GM19328 (cell line): ENCODE results near the gene PDZRN4.
"Not testable (repeated sequence)": the region's sequence is repeated elsewhere in the genome, so short reads cannot be mapped to it uniquely, and the experiment has no call there.

Experiments used
- ATAC-seq: cut with Tn5 transposase; IDR thresholded peaks from one replicate; pipeline ENCODE4 v1.9.1; 2021; ENCODE audit warnings: mild to moderate bottlenecking, moderate library complexity; ENCODE audit not compliant: unreplicated experiment

Gene PDZRN4

GRCh38 chr12:41213107-41213506 is 25.0 kb downstream of the PDZRN4 start:
- no peak for ATAC-seq

GRCh38 chr12:41213648-41214047 is 25.5 kb downstream of the PDZRN4 start:
- ATAC-seq = no peak

- ATAC-seq = no peak
Measured at GRCh38 chr12:41217727-41218126, 29.6 kb downstream of the PDZRN4 start.

- no peak for ATAC-seq
Measured at GRCh38 chr12:41220931-41221330, 32.8 kb downstream of the PDZRN4 start.

GRCh38 chr12:41221491-41221890 is 33.4 kb downstream of the PDZRN4 start:
- no peak for ATAC-seq

- no peak for ATAC-seq
Measured at GRCh38 chr12:41223600-41223999, 35.5 kb downstream of the PDZRN4 start.

GRCh38 chr12:41224066-41224465 is 35.9 kb downstream of the PDZRN4 start:
- no peak for ATAC-seq

- no peak for ATAC-seq
Measured at GRCh38 chr12:41225179-41225578, 37.1 kb downstream of the PDZRN4 start.

- no peak for ATAC-seq
Measured at GRCh38 chr12:41228066-41228820, 40.1 kb downstream of the PDZRN4 start.

GRCh38 chr12:41230756-41231155 is 42.6 kb downstream of the PDZRN4 start:
- no peak for ATAC-seq

- ATAC-seq = no peak
Measured at GRCh38 chr12:41234692-41235091, 46.6 kb downstream of the PDZRN4 start.

GRCh38 chr12:41242603-41243002 is 54.5 kb downstream of the PDZRN4 start:
- ATAC-seq = no peak

GRCh38 chr12:41248391-41248790 is 60.3 kb downstream of the PDZRN4 start:
- no peak for ATAC-seq

GRCh38 chr12:41250748-41251147 is 62.6 kb downstream of the PDZRN4 start:
- ATAC-seq = no peak

- ATAC-seq = no peak
Measured at GRCh38 chr12:41254004-41254914, 66.1 kb downstream of the PDZRN4 start.

GRCh38 chr12:41263196-41263595 is 75.1 kb downstream of the PDZRN4 start:
- not testable (repeated sequence) for ATAC-seq

- no peak for ATAC-seq
Measured at GRCh38 chr12:41264281-41264680, 76.2 kb downstream of the PDZRN4 start.

GRCh38 chr12:41269056-41269455 is 80.9 kb downstream of the PDZRN4 start:
- ATAC-seq = no peak

GRCh38 chr12:41271489-41271888 is 83.4 kb downstream of the PDZRN4 start:
- ATAC-seq = no peak

- ATAC-seq = no peak
Measured at GRCh38 chr12:41274643-41275042, 86.5 kb downstream of the PDZRN4 start.

GRCh38 chr12:41277100-41277945 is 89.2 kb downstream of the PDZRN4 start:
- peak; percentile 58 for ATAC-seq
